Subcutaneous abdominal adipose tissue (tissue), 5 donors: Measurements from ENCODE around the gene GDPD4.

Experiments
- H3K27ac ChIP-seq: one replicate; pipeline ENCODE4 v1.7.0; 2013; ENCODE audit warnings: low read depth, mild to moderate bottlenecking, inconsistent platforms, low read length, moderate library complexity
- H3K27me3 ChIP-seq, 5 donors: one replicate each; pipeline ENCODE4 v1.7.0; 2013; ENCODE audit warnings: low read length in 5 of 5, inconsistent platforms in 1 of 5; ENCODE audit not compliant: control insufficient read depth in 5 of 5, insufficient read depth in 4 of 5
- H3K36me3 ChIP-seq, 5 donors: one replicate each; pipeline ENCODE4 v1.7.0; 2013; ENCODE audit warnings: low read length in 5 of 5; ENCODE audit not compliant: control insufficient read depth in 5 of 5, insufficient read depth in 5 of 5
- H3K4me1 ChIP-seq, 5 donors: one replicate each; pipeline ENCODE4 v1.7.0; 2013; ENCODE audit warnings: low read length in 5 of 5, mild to moderate bottlenecking in 3 of 5, moderate library complexity in 1 of 5; ENCODE audit not compliant: control insufficient read depth in 5 of 5, insufficient read depth in 5 of 5
- H3K4me3 ChIP-seq, 5 donors: one replicate each; pipeline ENCODE4 v1.7.0; 2013; ENCODE audit warnings: low read length in 5 of 5, low read depth in 1 of 5
- H3K9ac ChIP-seq, 5 donors: one replicate each; pipeline ENCODE4 v1.7.0; 2013; ENCODE audit warnings: low read length in 5 of 5, mild to moderate bottlenecking in 4 of 5, moderate library complexity in 3 of 5
- H3K9me3 ChIP-seq, 5 donors: one replicate each; pipeline ENCODE4 v1.7.0; 2013; ENCODE audit warnings: low read length in 5 of 5; ENCODE audit not compliant: control insufficient read depth in 5 of 5
- donor health status: healthy.
- donor health status: healthy.
- donor health status: healthy.
- donor health status: healthy.
- donor health status: healthy.

GDPD4 gene

DNA sequence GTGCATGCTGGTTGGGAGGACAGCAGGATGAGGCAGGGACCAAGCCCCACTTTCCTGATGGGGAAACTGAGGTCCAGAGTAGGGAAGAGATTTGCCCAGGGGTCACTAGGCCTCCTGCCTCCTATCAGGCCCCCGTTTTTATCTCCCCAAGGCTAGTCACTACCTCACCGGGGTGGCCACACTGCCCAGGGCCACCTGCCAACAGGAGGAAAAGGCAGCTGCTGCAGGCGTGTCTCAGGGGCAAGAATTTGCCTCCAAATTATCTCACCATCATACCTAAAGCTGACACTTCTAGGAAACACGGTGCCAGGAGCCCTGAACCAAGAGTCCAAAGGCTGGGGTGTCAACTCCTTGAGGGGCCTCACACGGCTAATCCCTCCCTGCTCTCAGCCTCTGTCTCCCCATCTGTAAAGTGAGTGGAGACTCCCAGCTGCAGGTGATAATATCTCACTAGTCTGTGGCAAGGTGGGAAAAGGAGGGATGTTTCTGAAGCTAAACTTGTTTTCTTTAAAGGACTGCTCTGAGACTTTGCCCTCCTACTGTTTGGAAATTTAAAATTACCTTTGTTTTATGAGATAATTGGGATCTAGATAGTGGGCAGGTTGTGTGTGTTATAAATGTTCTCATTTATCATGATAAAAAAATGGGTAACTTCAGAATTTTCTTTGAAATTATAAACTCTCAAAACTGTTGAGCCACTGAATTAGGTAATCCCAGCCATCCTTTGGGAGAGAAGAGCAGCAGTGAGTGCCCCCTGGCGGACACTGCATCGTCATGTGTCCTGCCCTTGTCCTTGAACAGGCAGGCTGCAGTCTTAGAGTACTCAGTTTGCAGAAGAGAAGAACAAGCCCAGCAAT lies 113.5 kb downstream of the GDPD4 start:
- H3K36me3 ChIP-seq: peaks cover 0 to 37% (median 5%) of the 10 kb centered on the region in 5 donors
- H3K4me3 ChIP-seq: no peak overlapping the region
- H3K9ac ChIP-seq: peak overlapping the region in 1 of 5 donors; percentile 2
- no peaks in the 10 kb centered on the region for H3K27me3 ChIP-seq
- no peaks in the 10 kb centered on the region for H3K9me3 ChIP-seq
- peaks cover 0 to 14% (median 3%) of the 10 kb centered on the region in 5 donors for H3K4me1 ChIP-seq
- H3K27ac ChIP-seq: no peak overlapping the region

DNA sequence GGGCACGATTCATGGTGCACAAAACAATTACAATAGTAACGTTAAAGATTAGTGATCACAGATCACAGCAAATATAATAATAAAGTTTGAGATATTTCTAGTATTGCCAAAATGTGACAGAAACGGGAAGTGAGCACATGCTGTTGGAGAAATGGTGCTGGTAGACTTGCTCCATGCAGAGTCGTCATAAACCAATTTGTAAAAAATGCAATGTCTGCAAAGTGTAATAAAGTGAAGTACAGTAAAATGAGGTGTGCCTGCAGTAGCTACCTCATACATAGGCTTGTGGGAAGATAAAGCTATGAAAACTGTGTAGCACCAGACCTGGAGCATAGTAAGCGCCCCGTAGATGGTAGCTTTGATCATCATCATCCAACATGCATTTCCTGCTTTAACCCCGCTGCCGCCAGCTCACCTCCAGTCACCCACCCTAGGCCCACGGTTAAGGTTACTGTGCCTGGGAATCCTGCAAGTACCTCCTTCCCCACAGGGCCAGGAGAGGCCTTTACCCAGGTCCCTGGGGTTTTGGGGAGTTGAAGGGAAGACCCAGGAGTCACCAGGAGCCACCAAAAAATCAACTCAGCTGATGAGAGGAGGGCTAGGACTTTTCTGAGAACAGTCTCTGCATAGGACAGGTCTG lies 114.3 kb downstream of the GDPD4 start:
- Histone ChIP-seq H3K4me1 (peaks cover 0 to 14% (median 3%) of the 10 kb centered on the region in 5 donors), H3K9me3 (no peaks in the 10 kb centered on the region), H3K9ac (no peak overlapping the region), H3K4me3 (no peak overlapping the region), H3K27ac (no peak overlapping the region), H3K27me3 (no peaks in the 10 kb centered on the region), H3K36me3 (peaks cover 0 to 36% (median 5%) of the 10 kb centered on the region in 5 donors)

DNA sequence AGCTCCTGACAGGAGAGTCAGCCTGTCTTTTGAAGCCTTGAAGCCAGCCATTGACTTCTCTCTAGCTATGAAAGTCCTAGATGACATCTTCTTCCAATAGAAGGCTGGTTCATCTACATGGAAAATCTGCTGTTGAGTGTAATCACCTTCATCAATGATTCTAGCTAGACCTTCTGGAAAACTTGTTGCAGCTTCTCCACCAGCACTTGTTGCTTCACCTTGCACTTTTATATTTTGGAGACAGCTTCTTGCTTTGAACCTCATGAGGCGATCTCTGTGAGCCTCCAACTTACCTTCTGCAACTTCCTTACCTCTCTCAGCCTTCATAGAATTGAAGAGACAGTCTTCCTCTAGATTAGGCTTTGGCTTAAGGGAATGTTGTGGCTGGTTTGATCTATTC lies 115.2 kb downstream of the GDPD4 start:
- H3K4me3 ChIP-seq: no peak overlapping the region
- peaks cover 0 to 9% (median 0%) of the 10 kb centered on the region in 5 donors for H3K4me1 ChIP-seq
- no peak overlapping the region for H3K9ac ChIP-seq
- H3K27me3 ChIP-seq: no peaks in the 10 kb centered on the region
- H3K9me3 ChIP-seq: no peaks in the 10 kb centered on the region
- H3K36me3 ChIP-seq: peaks cover 0 to 36% (median 9%) of the 10 kb centered on the region in 5 donors
- H3K27ac ChIP-seq: no peak overlapping the region

DNA sequence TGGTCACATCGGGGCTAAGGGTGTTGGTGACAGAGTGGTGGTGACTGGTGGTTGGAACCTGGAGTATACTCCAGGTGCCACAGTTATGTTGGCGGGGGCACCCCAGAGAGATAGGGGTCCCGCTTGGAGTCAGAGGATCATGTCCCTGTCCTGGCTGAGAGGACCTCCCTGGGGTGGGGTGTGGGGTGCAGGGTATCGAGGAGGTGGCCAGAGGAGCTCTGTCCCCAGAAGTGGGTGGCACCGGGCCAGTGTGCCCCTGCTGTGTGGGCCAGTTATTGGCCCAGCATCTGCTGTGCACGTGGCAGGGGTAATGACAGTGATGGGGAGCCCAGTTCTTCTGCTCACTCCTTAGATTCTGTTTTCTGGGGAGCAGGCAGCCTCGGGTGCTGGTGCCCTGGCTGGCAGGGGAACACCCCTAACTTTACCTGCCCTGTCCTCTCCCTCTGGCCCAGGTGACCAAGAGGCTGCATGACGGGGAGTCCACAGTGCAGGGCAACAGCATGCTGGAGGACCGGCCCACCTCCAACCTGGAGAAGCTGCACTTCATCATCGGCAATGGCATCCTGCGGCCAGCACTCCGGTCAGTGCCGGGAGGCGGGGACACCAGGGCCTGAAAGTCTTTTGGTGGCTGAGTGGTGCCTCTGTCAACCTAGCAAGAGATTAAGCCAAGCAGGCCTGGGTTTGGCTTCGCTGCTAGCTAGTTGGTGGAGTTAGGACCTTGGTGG lies 117.2 kb downstream of the GDPD4 start:
- Histone ChIP-seq H3K4me3 (no peak overlapping the region), H3K27ac (no peak overlapping the region), H3K36me3 (peaks cover 0 to 34% (median 4%) of the 10 kb centered on the region in 5 donors), H3K27me3 (no peaks in the 10 kb centered on the region), H3K9ac (no peak overlapping the region), H3K9me3 (no peaks in the 10 kb centered on the region), H3K4me1 (peaks cover 0 to 17% (median 5%) of the 10 kb centered on the region in 5 donors)

DNA sequence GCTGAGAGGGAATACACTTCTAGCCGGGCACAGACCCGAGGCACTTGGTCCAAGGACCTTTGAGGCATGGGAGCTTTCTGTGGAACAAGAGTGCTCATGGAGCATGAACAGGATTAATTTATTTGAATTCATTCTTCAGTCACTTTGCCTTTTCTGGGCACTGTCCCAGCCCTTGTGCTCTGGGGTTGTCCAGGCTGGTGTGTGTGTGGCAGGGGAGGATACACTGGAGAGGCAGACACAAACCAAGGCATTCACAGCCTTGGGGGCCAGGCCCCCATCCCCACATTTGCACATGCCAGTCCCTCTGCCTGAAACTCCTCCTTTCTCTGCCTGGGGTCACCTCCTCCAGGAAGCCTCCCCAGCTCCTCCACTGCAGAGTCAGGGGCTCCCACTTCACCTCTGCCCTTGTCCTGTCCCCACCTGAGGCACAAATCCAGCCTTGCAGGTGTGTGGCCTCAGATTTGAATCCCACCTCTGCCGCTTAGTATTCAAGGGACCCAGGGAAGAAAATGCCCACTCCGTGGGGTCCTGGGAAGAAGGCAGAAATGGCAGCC lies 118.0 kb downstream of the GDPD4 start:
- H3K9ac ChIP-seq: no peak overlapping the region
- no peaks in the 10 kb centered on the region for H3K27me3 ChIP-seq
- H3K9me3 ChIP-seq: no peaks in the 10 kb centered on the region
- H3K36me3 ChIP-seq: peaks cover 0 to 41% (median 4%) of the 10 kb centered on the region in 5 donors
- peaks cover 4 to 25% (median 13%) of the 10 kb centered on the region in 5 donors for H3K4me1 ChIP-seq
- H3K27ac ChIP-seq: no peak overlapping the region
- H3K4me3 ChIP-seq: no peak overlapping the region

DNA sequence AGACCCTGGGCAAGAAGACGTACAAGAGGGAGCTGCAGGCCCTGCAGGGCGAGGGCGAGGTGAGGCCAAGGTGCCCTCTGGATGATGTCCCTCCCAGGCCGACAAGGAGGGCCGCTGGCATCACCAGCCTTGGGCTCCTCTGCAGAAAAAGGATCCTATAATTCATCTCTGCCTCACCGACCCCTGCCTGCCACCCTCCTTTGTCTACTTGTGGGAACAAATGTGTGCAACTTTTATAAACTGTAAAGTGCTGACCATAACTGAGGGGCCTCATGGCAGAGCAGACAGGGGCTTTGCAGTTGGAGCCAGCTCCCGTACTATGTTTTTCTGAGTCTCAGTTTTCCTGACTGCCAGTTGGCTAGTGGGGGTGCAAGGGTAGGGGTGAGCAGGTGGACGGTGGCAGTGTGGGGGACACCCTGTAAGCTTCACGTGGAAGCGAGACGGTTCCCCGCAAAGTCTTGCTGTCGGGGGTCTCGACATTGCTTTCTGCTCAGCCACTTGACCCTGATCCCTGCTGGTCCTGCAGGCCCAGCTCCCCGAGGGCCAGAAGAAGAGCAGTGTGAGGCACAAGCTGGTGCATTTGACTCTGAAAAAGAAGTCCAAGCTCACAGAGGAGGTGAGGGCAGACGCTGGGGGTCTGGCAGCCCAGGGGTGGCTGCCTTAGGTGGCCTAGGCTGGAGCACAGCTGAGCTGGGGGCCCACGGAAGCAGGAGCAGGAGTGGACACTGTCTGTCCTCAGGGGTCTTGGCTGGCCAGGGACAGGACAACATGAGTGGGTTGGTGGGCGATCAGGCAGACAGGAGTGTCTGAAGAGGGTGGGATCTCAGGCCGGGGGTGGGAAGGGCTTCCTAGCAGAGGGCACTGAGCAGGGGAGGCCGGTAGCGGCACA lies 118.7 kb downstream of the GDPD4 start:
- Histone ChIP-seq H3K4me3 (no peak overlapping the region), H3K27me3 (no peaks in the 10 kb centered on the region), H3K4me1 (peaks cover 4 to 23% (median 16%) of the 10 kb centered on the region in 5 donors), H3K9me3 (no peaks in the 10 kb centered on the region), H3K27ac (no peak overlapping the region), H3K9ac (no peak overlapping the region), H3K36me3 (peaks cover 0 to 47% (median 4%) of the 10 kb centered on the region in 5 donors)

DNA sequence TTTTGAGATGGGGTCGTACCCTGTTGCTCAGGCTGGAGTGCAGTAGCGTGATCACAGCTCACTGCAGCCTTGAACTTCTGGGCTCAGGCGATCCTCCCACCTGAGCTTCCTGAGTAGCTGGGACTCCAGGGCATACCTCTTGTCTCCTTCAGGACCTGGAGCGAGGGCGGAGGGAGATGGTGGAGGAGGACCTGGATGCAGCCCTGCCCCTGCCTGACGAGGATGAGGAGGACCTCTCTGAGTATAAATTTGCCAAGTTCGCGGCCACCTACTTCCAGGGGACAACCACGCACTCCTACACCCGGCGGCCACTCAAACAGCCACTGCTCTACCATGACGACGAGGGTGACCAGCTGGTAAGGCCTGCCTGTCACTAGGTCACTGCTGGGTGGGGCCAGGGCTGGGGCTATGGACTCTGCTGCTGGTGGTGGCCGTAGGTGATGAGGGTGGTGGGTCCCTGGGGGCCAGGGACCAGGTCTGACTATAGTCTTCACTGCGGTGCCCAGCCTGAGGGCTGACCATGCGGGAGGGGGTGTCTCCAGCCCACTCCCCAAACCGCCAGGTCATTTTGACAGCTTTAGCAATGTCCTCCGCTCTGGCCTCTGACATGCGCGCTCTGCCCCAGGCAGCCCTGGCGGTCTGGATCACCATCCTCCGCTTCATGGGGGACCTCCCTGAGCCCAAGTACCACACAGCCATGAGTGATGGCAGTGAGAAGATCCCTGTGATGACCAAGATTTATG lies 119.5 kb downstream of the GDPD4 start:
- peaks cover 0 to 47% (median 4%) of the 10 kb centered on the region in 5 donors for H3K36me3 ChIP-seq
- H3K27me3 ChIP-seq: no peaks in the 10 kb centered on the region
- H3K4me3 ChIP-seq: no peak overlapping the region
- no peak overlapping the region for H3K9ac ChIP-seq
- H3K4me1 ChIP-seq: peaks cover 4 to 24% (median 16%) of the 10 kb centered on the region in 5 donors
- H3K9me3 ChIP-seq: no peaks in the 10 kb centered on the region
- no peak overlapping the region for H3K27ac ChIP-seq

DNA sequence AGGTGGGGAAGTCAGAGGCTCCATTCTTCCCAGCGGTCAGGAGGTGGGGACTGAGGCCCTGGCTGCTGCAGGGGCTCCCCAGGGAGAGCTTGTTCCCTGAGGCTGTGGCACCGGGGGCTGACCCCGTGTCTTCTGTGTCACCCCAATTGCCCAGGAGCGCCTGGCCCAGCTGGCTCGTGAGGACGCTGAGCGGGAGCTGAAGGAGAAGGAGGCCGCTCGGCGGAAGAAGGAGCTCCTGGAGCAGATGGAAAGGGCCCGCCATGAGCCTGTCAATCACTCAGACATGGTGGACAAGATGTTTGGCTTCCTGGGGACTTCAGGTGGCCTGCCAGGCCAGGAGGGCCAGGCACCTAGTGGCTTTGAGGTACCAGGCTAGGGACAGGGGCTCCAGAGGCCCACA lies 120.3 kb downstream of the GDPD4 start:
- Histone ChIP-seq H3K9ac (no peak overlapping the region), H3K9me3 (no peaks in the 10 kb centered on the region), H3K27ac (no peak overlapping the region)

More for the DNA sequence above, 120.3 kb downstream of the GDPD4 start:
- H3K4me3 ChIP-seq: no peak overlapping the region
- H3K4me1 ChIP-seq: peaks cover 4 to 32% (median 20%) of the 10 kb centered on the region in 5 donors
- peaks cover 0 to 47% (median 4%) of the 10 kb centered on the region in 5 donors for H3K36me3 ChIP-seq
- no peaks in the 10 kb centered on the region for H3K27me3 ChIP-seq
